RWPE1 (cell line): Measurements from ENCODE around the gene BRINP1.

Experiments used
- CTCF ChIA-PET: fragments of 350-600 bp; sonication (Branson Sonifier 250); formaldehyde crosslinking; extraction: SDS; loops from one replicate; lab custom pipeline; 2021; lab: Yijun Ruan, JAX
- POLR2A ChIA-PET: fragments of 400-600 bp; formaldehyde crosslinking; extraction: SDS; loops from one replicate; lab custom pipeline; 2020; ENCODE audit warnings: antibody characterized with exemption; ENCODE audit not compliant: low non-redundant PET; lab: Yijun Ruan, JAX
- DNase-seq: peaks from one replicate; pipeline ENCODE4 v3.0.0; 2012; ENCODE audit warnings: low spot score
- H3K27ac ChIP-seq: fragments of 450-650 bp; 2 replicates; pipeline ENCODE4 v1.5.1; 2017
- CTCF ChIP-seq: fragments of 450-650 bp; conservative IDR thresholded peaks from 2 replicates; pipeline ENCODE4 v1.5.1; 2017; ENCODE audit warnings: low read depth, mild to moderate bottlenecking

Gene BRINP1

GRCh38 chr9:119302988-119303698, 66.1 kb downstream of the BRINP1 start:
- no peak for TF ChIP-seq CTCF
- DNase-seq: no peak
- ChIA-PET CTCF (no interaction called here), POLR2A (interaction anchor here (0.6 kb wide), 1 partner anchor 17 kb away, joined by 4 read pairs; no protein-coding TSS in a partner anchor)
- H3K27ac ChIP-seq: no peak overlapping the region

- H3K27ac ChIP-seq: no peak overlapping the region
- TF ChIP-seq CTCF: no peak
- CTCF ChIA-PET: interaction anchor here (0.6 to 0.7 kb wide), 2 partner anchors 148 to 369 kb away, joined by 3 read pairs; no protein-coding TSS in a partner anchor
- POLR2A ChIA-PET: no interaction called here
- DNase-seq: no peak
Observed at GRCh38 chr9:119298076-119298853, 71.0 kb downstream of the BRINP1 start.

- CTCF ChIA-PET: no interaction called here
Observed at GRCh38 chr9:119291554-119291953, 77.7 kb downstream of the BRINP1 start.

GRCh38 chr9:119289740-119290433, 79.3 kb downstream of the BRINP1 start:
- POLR2A ChIA-PET: no interaction called here
- CTCF ChIA-PET: interaction anchor here (0.6 to 0.7 kb wide), 3 partner anchors 502 to 1769 kb away, joined by 3 to 6 read pairs (median 3); no protein-coding TSS in a partner anchor
- peak; percentile 69 for TF ChIP-seq CTCF
- peak; percentile 18 for DNase-seq
- H3K27ac ChIP-seq: no peak overlapping the region

More at GRCh38 chr9:119291554-119291953, 77.7 kb downstream of the BRINP1 start:
- no peak for DNase-seq
- no peak overlapping the region for H3K27ac ChIP-seq
- POLR2A ChIA-PET: no interaction called here
- no peak for TF ChIP-seq CTCF

GRCh38 chr9:119284587-119285337, 84.5 kb downstream of the BRINP1 start:
- POLR2A ChIA-PET: no interaction called here
- no peak overlapping the region for H3K27ac ChIP-seq
- no peak for DNase-seq
- no peak for TF ChIP-seq CTCF
- CTCF ChIA-PET: no interaction called here
